Heart left ventricle (tissue), 13 donors: ENCODE results near the gene TRIM41.

ENCODE experiments used
- POLR2A ChIP-seq, 2 donors: fragments of 450-650 bp; IDR thresholded peaks; one replicate each; pipeline ENCODE4 v1.6.1; 2017; ENCODE audit warnings: antibody characterized with exemption in 2 of 2, mild to moderate bottlenecking in 2 of 2, moderate library complexity in 2 of 2
- TF ChIP-seq, protein P1 (sequence below), 12 donors: fragments of 200-600 bp; sonication (generic) in 4 of 12; IDR thresholded peaks; one replicate each; pipeline versions ENCODE4 v1.5.0 to v1.8.0; 2018 to 2022; ENCODE audit warnings: antibody characterized with exemption in 12 of 12, mild to moderate bottlenecking in 5 of 12
- donor health status: ischemic (EF 13 %, LVEDD 7.1; RV severe dilation, severe dysfunction).
- donor health status: DM: no; HTN: yes; CAD: no.
- donor health status: DM: no; HTN: no; CAD: no.
- donor health status: ischemic (EF 25% LVEDD 6.9; RV normal size, moderate dysfunction).
- donor health status: ischemic (EF 25% LVEDD 5.7; RV mildly dilated, moderate dysfunction).
- donor health status: ischemic (EF 35%, LVEDD 5.7; RV mildly dilated, moderate dysfunction).
- donor health status: nonischemic (EF 11% LVEDD 7.7; RV severe dilation, severe dysfunction).
- donor health status: DM: yes; HTN: yes; CAD: no.
- donor health status: PGD.
- donor health status: ischemic (EF 29% LVEDD 5.4; RV normal size, mild dysfunction).
- donor health status: nonischemic (EF 23%, LVEDD 6.1; RV moderate dilation, normal function).

DNA sequence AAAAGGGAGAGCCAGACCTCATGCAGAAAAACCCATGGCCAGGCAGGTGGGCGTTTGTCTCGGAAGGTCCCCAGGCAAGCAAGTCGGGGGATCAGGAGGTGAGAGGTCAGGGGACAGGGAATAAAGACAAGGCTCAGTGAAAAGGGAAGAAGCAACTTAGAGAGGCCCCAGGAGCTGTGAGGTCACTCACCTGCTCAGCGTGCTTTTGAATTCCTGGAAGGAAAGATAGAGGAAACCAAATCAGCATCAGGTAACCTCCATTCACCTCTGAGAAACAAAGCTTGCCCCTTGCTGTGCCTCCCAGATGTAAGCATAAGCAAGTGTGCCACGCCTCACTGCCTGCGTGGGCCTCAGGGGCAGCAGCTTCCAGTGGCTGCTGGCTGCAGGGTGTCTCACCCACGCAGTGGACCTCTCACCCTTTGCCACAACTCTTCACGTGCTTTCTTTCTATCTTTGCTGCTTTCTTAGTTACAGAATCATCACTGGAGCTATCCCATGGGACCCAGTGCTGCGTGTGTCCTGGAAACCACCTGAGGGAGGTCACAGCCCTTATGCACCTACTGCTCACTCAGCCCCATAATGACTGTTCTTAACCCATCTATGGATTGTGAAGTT lies 24.1 kb upstream of the TRIM41 start:
- TF ChIP-seq, protein P1, sequence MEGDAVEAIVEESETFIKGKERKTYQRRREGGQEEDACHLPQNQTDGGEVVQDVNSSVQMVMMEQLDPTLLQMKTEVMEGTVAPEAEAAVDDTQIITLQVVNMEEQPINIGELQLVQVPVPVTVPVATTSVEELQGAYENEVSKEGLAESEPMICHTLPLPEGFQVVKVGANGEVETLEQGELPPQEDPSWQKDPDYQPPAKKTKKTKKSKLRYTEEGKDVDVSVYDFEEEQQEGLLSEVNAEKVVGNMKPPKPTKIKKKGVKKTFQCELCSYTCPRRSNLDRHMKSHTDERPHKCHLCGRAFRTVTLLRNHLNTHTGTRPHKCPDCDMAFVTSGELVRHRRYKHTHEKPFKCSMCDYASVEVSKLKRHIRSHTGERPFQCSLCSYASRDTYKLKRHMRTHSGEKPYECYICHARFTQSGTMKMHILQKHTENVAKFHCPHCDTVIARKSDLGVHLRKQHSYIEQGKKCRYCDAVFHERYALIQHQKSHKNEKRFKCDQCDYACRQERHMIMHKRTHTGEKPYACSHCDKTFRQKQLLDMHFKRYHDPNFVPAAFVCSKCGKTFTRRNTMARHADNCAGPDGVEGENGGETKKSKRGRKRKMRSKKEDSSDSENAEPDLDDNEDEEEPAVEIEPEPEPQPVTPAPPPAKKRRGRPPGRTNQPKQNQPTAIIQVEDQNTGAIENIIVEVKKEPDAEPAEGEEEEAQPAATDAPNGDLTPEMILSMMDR (IDR thresholded peaks at IDR 0.05): no peak
- TF ChIP-seq POLR2A (IDR thresholded peaks at IDR 0.05): no peak
